ENCODE data around the gene ALG1. TPM values are rescaled to one million over a fixed set of nuclear protein-coding genes. Genes with fewer than 3 reads are reported as not detected.
A peak's percentile ranks its signal among the peaks of the same experiment; 100 is the strongest.

ALG1 gene
- total and polyA plus RNA-seq, 2 of the 13 experiments (the other 11 are each of a cell fraction or from before 2014, with no cell fraction given), result 43.3 to 75.6 TPM

DNA sequence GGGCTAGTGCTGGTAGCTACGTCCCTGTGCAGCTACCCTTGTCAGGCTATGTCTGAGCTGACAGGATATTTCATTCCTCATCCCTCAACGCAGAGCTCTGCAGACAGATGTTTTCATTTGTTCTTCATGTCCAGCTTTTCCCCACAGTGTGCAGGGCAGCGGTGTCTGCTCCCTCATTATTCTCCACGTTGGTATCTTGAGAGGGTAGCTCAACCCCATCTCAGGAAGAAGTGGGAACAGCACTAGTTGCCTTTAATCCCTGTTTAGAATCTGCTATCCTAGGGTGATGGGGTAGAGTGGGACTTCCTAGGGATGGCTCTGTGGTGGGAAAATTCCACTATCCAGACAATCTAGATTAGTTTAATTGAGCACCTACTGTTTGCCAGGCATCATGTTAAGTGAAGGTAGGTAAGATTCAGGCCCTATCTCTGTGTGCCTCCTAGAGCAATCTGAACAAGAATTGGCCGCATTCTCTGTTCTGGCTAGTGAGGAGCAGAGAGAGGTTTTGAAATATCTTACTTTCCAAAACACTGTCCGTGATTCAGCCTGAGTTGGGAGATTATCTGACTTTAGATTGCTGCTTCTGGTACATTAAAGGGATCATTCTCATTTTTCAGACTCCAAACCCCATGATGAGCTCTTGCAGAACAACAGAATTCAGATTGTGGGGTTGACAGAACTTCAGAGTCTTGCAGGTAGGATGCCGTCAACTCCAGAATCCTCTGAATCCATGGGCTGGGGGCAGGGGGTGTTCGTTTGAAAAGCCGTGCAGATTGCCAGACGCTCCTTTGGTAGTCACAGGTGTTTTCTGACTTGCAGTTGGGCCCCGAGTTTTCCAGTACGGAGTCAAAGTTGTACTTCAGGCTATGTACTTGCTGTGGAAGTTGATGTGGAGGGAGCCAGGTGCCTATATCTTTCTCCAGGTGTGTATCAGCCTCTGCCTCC, 963 bp downstream of the ALG1 start (continued):
- TF ChIP-seq, protein P1, sequence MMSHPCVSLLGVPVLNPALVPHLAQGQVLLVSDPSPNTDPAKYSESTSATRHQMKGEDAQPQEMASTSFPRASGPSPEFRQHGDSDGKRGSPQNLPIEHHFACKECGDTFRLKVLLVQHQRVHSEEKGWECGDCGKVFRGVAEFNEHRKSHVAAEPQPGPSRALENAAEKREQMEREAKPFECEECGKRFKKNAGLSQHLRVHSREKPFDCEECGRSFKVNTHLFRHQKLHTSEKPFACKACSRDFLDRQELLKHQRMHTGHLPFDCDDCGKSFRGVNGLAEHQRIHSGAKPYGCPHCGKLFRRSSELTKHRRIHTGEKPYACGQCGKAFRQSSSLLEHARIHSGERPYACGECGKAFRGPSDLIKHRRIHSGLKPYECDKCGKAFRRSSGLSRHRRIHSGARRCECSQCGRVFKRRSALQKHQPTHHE (CRISPR knock-in tag; IDR thresholded peaks at IDR 0.05; ENCODE audit: borderline replicate concordance), result no peak
- TF ChIP-seq PHF20 (CRISPR knock-in tag; IDR thresholded peaks at IDR 0.05), result no peak
- no peak for TF ChIP-seq ZNF451 (CRISPR knock-in tag; IDR thresholded peaks at IDR 0.05)
- TF ChIP-seq, protein P2, sequence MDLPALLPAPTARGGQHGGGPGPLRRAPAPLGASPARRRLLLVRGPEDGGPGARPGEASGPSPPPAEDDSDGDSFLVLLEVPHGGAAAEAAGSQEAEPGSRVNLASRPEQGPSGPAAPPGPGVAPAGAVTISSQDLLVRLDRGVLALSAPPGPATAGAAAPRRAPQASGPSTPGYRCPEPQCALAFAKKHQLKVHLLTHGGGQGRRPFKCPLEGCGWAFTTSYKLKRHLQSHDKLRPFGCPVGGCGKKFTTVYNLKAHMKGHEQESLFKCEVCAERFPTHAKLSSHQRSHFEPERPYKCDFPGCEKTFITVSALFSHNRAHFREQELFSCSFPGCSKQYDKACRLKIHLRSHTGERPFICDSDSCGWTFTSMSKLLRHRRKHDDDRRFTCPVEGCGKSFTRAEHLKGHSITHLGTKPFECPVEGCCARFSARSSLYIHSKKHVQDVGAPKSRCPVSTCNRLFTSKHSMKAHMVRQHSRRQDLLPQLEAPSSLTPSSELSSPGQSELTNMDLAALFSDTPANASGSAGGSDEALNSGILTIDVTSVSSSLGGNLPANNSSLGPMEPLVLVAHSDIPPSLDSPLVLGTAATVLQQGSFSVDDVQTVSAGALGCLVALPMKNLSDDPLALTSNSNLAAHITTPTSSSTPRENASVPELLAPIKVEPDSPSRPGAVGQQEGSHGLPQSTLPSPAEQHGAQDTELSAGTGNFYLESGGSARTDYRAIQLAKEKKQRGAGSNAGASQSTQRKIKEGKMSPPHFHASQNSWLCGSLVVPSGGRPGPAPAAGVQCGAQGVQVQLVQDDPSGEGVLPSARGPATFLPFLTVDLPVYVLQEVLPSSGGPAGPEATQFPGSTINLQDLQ (CRISPR knock-in tag; IDR thresholded peaks at IDR 0.05), result peak; percentile 19; the same call in 1 of the 2 replicates
- no peak for TF ChIP-seq FOXP1 (IDR thresholded peaks at IDR 0.05)
- no peak for TF ChIP-seq FOXP1 (CRISPR knock-in tag; IDR thresholded peaks at IDR 0.05)
- no peak for TF ChIP-seq TCF7L2 (IDR thresholded peaks at IDR 0.05; ENCODE audit: low read depth, low read length)
- no peak for TF ChIP-seq ZNF180 (CRISPR knock-in tag; IDR thresholded peaks at IDR 0.05; ENCODE audit: borderline replicate concordance, low read depth)
- no peak for TF ChIP-seq SMAD3 (CRISPR knock-in tag; IDR thresholded peaks at IDR 0.05)
- no peak for TF ChIP-seq KMT2A (CRISPR knock-in tag; IDR thresholded peaks at IDR 0.05)
- TF ChIP-seq DNMT1 (CRISPR knock-in tag; IDR thresholded peaks at IDR 0.05), result no peak
- TF ChIP-seq ZNF44 (CRISPR knock-in tag; IDR thresholded peaks at IDR 0.05), result no peak
- TF ChIP-seq ATF5 (CRISPR knock-in tag; IDR thresholded peaks at IDR 0.05; ENCODE audit: low read depth), result no peak
- TF ChIP-seq, protein P3, sequence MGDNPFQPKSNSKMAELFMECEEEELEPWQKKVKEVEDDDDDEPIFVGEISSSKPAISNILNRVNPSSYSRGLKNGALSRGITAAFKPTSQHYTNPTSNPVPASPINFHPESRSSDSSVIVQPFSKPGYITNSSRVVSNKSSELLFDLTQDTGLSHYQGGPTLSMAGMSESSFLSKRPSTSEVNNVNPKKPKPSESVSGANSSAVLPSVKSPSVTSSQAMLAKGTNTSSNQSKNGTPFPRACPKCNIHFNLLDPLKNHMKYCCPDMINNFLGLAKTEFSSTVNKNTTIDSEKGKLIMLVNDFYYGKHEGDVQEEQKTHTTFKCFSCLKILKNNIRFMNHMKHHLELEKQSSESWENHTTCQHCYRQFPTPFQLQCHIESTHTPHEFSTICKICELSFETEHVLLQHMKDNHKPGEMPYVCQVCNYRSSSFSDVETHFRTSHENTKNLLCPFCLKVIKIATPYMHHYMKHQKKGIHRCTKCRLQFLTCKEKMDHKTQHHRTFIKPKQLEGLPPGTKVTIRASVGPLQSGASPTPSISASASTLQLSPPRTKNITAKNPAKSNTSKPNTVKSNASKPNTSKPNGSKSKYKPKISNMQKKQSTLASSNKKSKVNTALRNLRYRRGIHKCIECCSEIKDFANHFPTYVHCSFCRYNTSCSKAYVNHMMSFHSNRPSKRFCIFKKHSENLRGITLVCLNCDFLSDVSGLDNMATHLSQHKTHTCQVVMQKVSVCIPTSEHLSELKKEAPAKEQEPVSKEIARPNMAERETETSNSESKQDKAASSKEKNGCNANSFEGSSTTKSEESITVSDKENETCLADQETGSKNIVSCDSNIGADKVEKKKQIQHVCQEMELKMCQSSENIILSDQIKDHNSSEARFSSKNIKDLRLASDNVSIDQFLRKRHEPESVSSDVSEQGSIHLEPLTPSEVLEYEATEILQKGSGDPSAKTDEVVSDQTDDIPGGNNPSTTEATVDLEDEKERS (CRISPR knock-in tag; IDR thresholded peaks at IDR 0.05), result no peak
- TF ChIP-seq ZNF598 (CRISPR knock-in tag; IDR thresholded peaks at IDR 0.05; ENCODE audit: borderline replicate concordance), result no peak
- no peak for TF ChIP-seq SMYD3 (CRISPR knock-in tag; IDR thresholded peaks at IDR 0.05)
- no peak for TF ChIP-seq SNRNP70 (IDR thresholded peaks at IDR 0.05; ENCODE audit: low read depth, low read length)
- TF ChIP-seq CREM (IDR thresholded peaks at IDR 0.05), result no peak
- no peak for TF ChIP-seq CREM (CRISPR knock-in tag; IDR thresholded peaks at IDR 0.05)
- no peak for TF ChIP-seq NFIB (CRISPR knock-in tag; IDR thresholded peaks at IDR 0.05; ENCODE audit: borderline replicate concordance)
- no peak for TF ChIP-seq ZNF251 (CRISPR knock-in tag; IDR thresholded peaks at IDR 0.05)
- TF ChIP-seq KLF13 (CRISPR knock-in tag; IDR thresholded peaks at IDR 0.05), result no peak
- TF ChIP-seq ZNF3 (CRISPR knock-in tag; IDR thresholded peaks at IDR 0.05), result no peak
- TF ChIP-seq ZNF550 (CRISPR knock-in tag; IDR thresholded peaks at IDR 0.05; ENCODE audit: borderline replicate concordance), result no peak
